Fibroblast of lung (primary cell): ENCODE results near the gene CLIC5. TPM values are rescaled to one million over a fixed set of nuclear protein-coding genes. Genes with fewer than 3 reads are reported as not detected.

Experiments used
- DNase-seq, 2 donors: peaks; one replicate each; pipeline versions ENCODE4 v3.0.0 to v3.0.0-alpha.2; 2010; ENCODE audit warnings: low read depth in 2 of 2
- H2AFZ ChIP-seq: 2 replicates; pipeline ENCODE4 v1.5.1; 2012; ENCODE audit warnings: low read length, control low read depth, inconsistent platforms
- H3K27ac ChIP-seq: 2 replicates; pipeline ENCODE4 v1.5.1; 2011; ENCODE audit warnings: low read length, control low read depth; ENCODE audit not compliant: insufficient read depth
- H3K27me3 ChIP-seq: 2 replicates; pipeline ENCODE4 v1.5.1; 2011; ENCODE audit warnings: mild to moderate bottlenecking, low read length; ENCODE audit not compliant: control insufficient read depth, insufficient read depth
- H3K36me3 ChIP-seq: 2 replicates; pipeline ENCODE4 v1.5.1; 2011; ENCODE audit warnings: low read length; ENCODE audit not compliant: control insufficient read depth, insufficient read depth
- H3K4me1 ChIP-seq: 2 replicates; pipeline ENCODE4 v1.5.1; 2011; ENCODE audit warnings: low read length; ENCODE audit not compliant: control insufficient read depth, insufficient read depth; ENCODE audit errors: extremely low read depth
- H3K4me2 ChIP-seq: 2 replicates; pipeline ENCODE4 v1.5.1; 2011; ENCODE audit warnings: low read length, control low read depth; ENCODE audit not compliant: insufficient read depth; ENCODE audit errors: extremely low read depth
- H3K4me3 ChIP-seq, 4 experiments: fragments of 200-600 bp in 1 of 4; sonication (generic) in 1 of 4; replicated peaks in 1 of 4; 2 replicates each; pipeline ENCODE4 v1.5.1; 2011 to 2016; ENCODE audit warnings: low read length in 4 of 4, low read depth in 3 of 4, mild to moderate bottlenecking in 3 of 4, control low read depth in 2 of 4, inconsistent platforms in 1 of 4, mixed read lengths in 1 of 4; ENCODE audit not compliant: insufficient read depth in 1 of 4; ENCODE audit errors: control extremely low read depth in 1 of 4
- H3K79me2 ChIP-seq: 2 replicates; pipeline ENCODE4 v1.5.1; 2012; ENCODE audit warnings: mild to moderate bottlenecking, low read length, inconsistent platforms; ENCODE audit not compliant: control insufficient read depth, insufficient read depth
- H3K9ac ChIP-seq: 2 replicates; pipeline ENCODE4 v1.5.1; 2011; ENCODE audit warnings: mild to moderate bottlenecking, low read length, control low read depth; ENCODE audit not compliant: insufficient read depth
- H3K9me3 ChIP-seq: 2 replicates; pipeline ENCODE4 v1.5.1; 2012; ENCODE audit warnings: low read depth, low read length; ENCODE audit not compliant: control insufficient read depth, insufficient read depth
- H4K20me1 ChIP-seq: 2 replicates; pipeline ENCODE4 v1.5.1; 2011; ENCODE audit warnings: low read length; ENCODE audit not compliant: control insufficient read depth, insufficient read depth; ENCODE audit errors: extremely low read depth
- CTCF ChIP-seq, 2 donors: IDR thresholded peaks in 1 of 2; conservative IDR thresholded peaks in 1 of 2; 1 replicate in 1 of 2; 2 replicates in 1 of 2; pipeline ENCODE4 v1.5.1; 2011 to 2012; ENCODE audit warnings: low read length in 2 of 2, control low read depth in 1 of 2, inconsistent platforms in 1 of 2, low read depth in 1 of 2, mild to moderate bottlenecking in 1 of 2
- EZH2 ChIP-seq: IDR thresholded peaks from 2 replicates; pipeline ENCODE4 v1.5.1; 2012; ENCODE audit warnings: low read length, control low read depth, mild to moderate bottlenecking; ENCODE audit errors: missing control alignments
- polyA plus RNA-seq, 2 donors: library from polyadenylated mRNA; depleted of rRNA in 1 of 2; stranded (reverse) in 1 of 2; unstranded in 1 of 2; fragments of >200 nt; gene quantifications; 2 replicates each; pipeline ENCODE4 v1.2.1, GENCODE V29; 2011 to 2012; ENCODE audit warnings: missing spikeins in 1 of 2
- total RNA-seq: library from RNA; depleted of rRNA; stranded (reverse); fragments of >200 nt; gene quantifications from 2 replicates; pipeline ENCODE4 v1.2.1, GENCODE V29; 2014

The CLIC5 gene
- total and polyA plus RNA-seq, 2 donors (not counting 1 experiment from before 2014, with no cell fraction given): 0.03 TPM; not detected in 1

GRCh38 chr6:45964300-45964699 is 51.4 kb downstream of the CLIC5 start:
- H3K9ac ChIP-seq: no peak overlapping the region
- no peaks in the 10 kb centered on the region for H3K4me1 ChIP-seq
- no peaks in the 10 kb centered on the region for H4K20me1 ChIP-seq
- no peaks in the 10 kb centered on the region for H3K79me2 ChIP-seq
- H3K27ac ChIP-seq: no peak overlapping the region
- no peak overlapping the region for H3K4me3 ChIP-seq
- TF ChIP-seq EZH2: no peak
- TF ChIP-seq CTCF (conservative IDR thresholded peaks at IDR 0.05 in 1 of 2, IDR thresholded peaks at IDR 0.05 in 1 of 2; ENCODE audit: low read depth in 1 of 2, low read length in 2 of 2): no peak
- no peak overlapping the region for H3K4me2 ChIP-seq
- no peak for DNase-seq
- H3K27me3 ChIP-seq: no peaks in the 10 kb centered on the region
- no peaks in the 10 kb centered on the region for H3K9me3 ChIP-seq
- H3K36me3 ChIP-seq: no peaks in the 10 kb centered on the region
- H2AFZ ChIP-seq: no peak overlapping the region

- Histone ChIP-seq H3K36me3 (no peaks in the 10 kb centered on the region), H3K4me3 (no peak overlapping the region), H3K9ac (no peak overlapping the region), H3K79me2 (no peaks in the 10 kb centered on the region), H4K20me1 (no peaks in the 10 kb centered on the region), H3K27ac (no peak overlapping the region), H2AFZ (no peak overlapping the region), H3K4me2 (no peak overlapping the region), H3K27me3 (no peaks in the 10 kb centered on the region), H3K4me1 (no peaks in the 10 kb centered on the region), H3K9me3 (no peaks in the 10 kb centered on the region)
- no peak for TF ChIP-seq CTCF (conservative IDR thresholded peaks at IDR 0.05 in 1 of 2, IDR thresholded peaks at IDR 0.05 in 1 of 2; ENCODE audit: low read depth in 1 of 2, low read length in 2 of 2)
- no peak for TF ChIP-seq EZH2
- peak in 1 of 2 donors; percentile 20 for DNase-seq
These were observed 51.8 kb downstream of the CLIC5 start for GRCh38 chr6:45963896-45964295.

- Histone ChIP-seq H3K4me1 (no peaks in the 10 kb centered on the region), H2AFZ (no peak overlapping the region), H3K36me3 (no peaks in the 10 kb centered on the region), H3K4me2 (no peak overlapping the region), H4K20me1 (no peaks in the 10 kb centered on the region), H3K9ac (no peak overlapping the region), H3K27me3 (no peaks in the 10 kb centered on the region), H3K9me3 (no peaks in the 10 kb centered on the region), H3K79me2 (no peaks in the 10 kb centered on the region), H3K27ac (no peak overlapping the region), H3K4me3 (no peak overlapping the region)
- DNase-seq: peak; percentile 11 to 21
- TF ChIP-seq CTCF (conservative IDR thresholded peaks at IDR 0.05 in 1 of 2, IDR thresholded peaks at IDR 0.05 in 1 of 2; ENCODE audit: low read depth in 1 of 2, low read length in 2 of 2): no peak
- TF ChIP-seq EZH2: no peak
These were observed 54.5 kb downstream of the CLIC5 start for GRCh38 chr6:45961125-45961524.
